Forelimb muscle (tissue), 1 donor: Measurements from ENCODE around the gene MAGEE2. TPM values are rescaled to one million over a fixed set of nuclear protein-coding genes. Genes with fewer than 3 reads are reported as not detected.
"Not testable (repeated sequence)": the region's sequence is repeated elsewhere in the genome, so short reads cannot be mapped to it uniquely, and the experiment has no call there.

Experiments
- DNase-seq: peaks from one replicate; pipeline ENCODE4 v3.0.0-alpha.2; 2013; ENCODE audit warnings: low read depth
- polyA plus RNA-seq: library from polyadenylated mRNA; unstranded; fragments of 120-200 nt; gene quantifications from one replicate; pipeline ENCODE4 v1.2.1, GENCODE V29; 2013; ENCODE audit not compliant: insufficient read length

Gene MAGEE2
- 0.35 TPM for polyA plus RNA-seq

- no peak for DNase-seq
Measured at GRCh38 chrX:75784680-75785491, at the start of gene MAGEE2. Gene MAGEE2 (minus strand): TSS chrX:75785254. CDS start chrX:75785051, 203 bp downstream.

GRCh38 chrX:75786290-75786689 lies 1.2 kb upstream of the MAGEE2 start:
- DNase-seq, result no peak

GRCh38 chrX:75781611-75782010 lies 3.4 kb downstream of the MAGEE2 start:
- DNase-seq, result no peak

GRCh38 chrX:75768063-75768462 lies 17.0 kb downstream of the MAGEE2 start:
- DNase-seq, result not testable (repeated sequence)

- DNase-seq, result no peak
Measured at GRCh38 chrX:75748431-75748830, 36.6 kb downstream of the MAGEE2 start.

GRCh38 chrX:75746891-75747639 lies 38.0 kb downstream of the MAGEE2 start:
- no peak for DNase-seq
